Hepatocyte (in vitro differentiated cells): ENCODE data around the gene CRYZL1. TPM values are rescaled to one million over a fixed set of nuclear protein-coding genes. Genes with fewer than 3 reads are reported as not detected.

Source experiments
- DNase-seq: peaks from one replicate; pipeline ENCODE4 v3.0.0-alpha.2; 2016; ENCODE audit warnings: low spot score
- H2AFZ ChIP-seq: fragments of 200-600 bp; sonication (generic); 2 replicates; pipeline ENCODE4 v1.6.0; 2016; ENCODE audit warnings: antibody characterized with exemption, mild to moderate bottlenecking
- H3K27ac ChIP-seq: fragments of 200-600 bp; sonication (generic); 2 replicates; pipeline ENCODE4 v1.5.1; 2016; ENCODE audit warnings: mild to moderate bottlenecking
- H3K27me3 ChIP-seq: fragments of 200-600 bp; sonication (generic); 2 replicates; pipeline ENCODE4 v1.6.1; 2016
- H3K36me3 ChIP-seq: fragments of 200-600 bp; sonication (generic); replicated peaks from 2 replicates; pipeline ENCODE4 v1.5.1; 2016; ENCODE audit warnings: low read depth; ENCODE audit not compliant: insufficient read depth
- H3K4me1 ChIP-seq: fragments of 200-600 bp; sonication (generic); 2 replicates; pipeline ENCODE4 v1.5.1; 2016; ENCODE audit warnings: mild to moderate bottlenecking, moderate library complexity; ENCODE audit not compliant: insufficient read depth
- H3K4me2 ChIP-seq: fragments of 200-600 bp; sonication (generic); 2 replicates; pipeline ENCODE4 v1.6.0; 2016
- H3K4me3 ChIP-seq: fragments of 200-600 bp; sonication (generic); 2 replicates; pipeline ENCODE4 v1.5.1; 2016; ENCODE audit warnings: mild to moderate bottlenecking
- H3K79me2 ChIP-seq: fragments of 200-600 bp; sonication (generic); 2 replicates; pipeline ENCODE4 v1.6.0; 2017; ENCODE audit warnings: mild to moderate bottlenecking
- H3K9me2 ChIP-seq: fragments of 200-600 bp; sonication (generic); replicated peaks from 2 replicates; pipeline ENCODE4 v1.6.0; 2017; ENCODE audit warnings: mild to moderate bottlenecking; ENCODE audit not compliant: insufficient read depth
- H3K9me3 ChIP-seq: fragments of 200-600 bp; sonication (generic); 2 replicates; pipeline ENCODE4 v1.5.1; 2016; ENCODE audit warnings: low read depth, mild to moderate bottlenecking
- H4K20me1 ChIP-seq: fragments of 200-600 bp; sonication (generic); 2 replicates; pipeline ENCODE4 v1.6.0; 2016; ENCODE audit warnings: mild to moderate bottlenecking; ENCODE audit not compliant: insufficient read depth, poor library complexity, severe bottlenecking
- CTCF ChIP-seq: fragments of 200-600 bp; sonication (generic); IDR thresholded peaks from 2 replicates; pipeline ENCODE4 v1.5.1; 2016; ENCODE audit warnings: antibody characterized with exemption, mild to moderate bottlenecking; ENCODE audit not compliant: poor library complexity
- EZH2 ChIP-seq: fragments of 200-600 bp; sonication (generic); IDR thresholded peaks from 2 replicates; pipeline ENCODE4 v1.6.1; 2016; ENCODE audit warnings: antibody characterized with exemption, mild to moderate bottlenecking, borderline replicate concordance
- EZH2phosphoT487 ChIP-seq: fragments of 200-600 bp; sonication (generic); IDR thresholded peaks from one replicate; pipeline ENCODE4 v1.6.1; 2018; ENCODE audit warnings: antibody characterized with exemption, mild to moderate bottlenecking, low read depth, moderate library complexity; ENCODE audit not compliant: unreplicated experiment, severe bottlenecking
- WGBS: methylation state at CpG from one replicate; pipeline ENCODE4 v1.1.6; 2016; ENCODE audit warnings: low lambda C conversion rate; ENCODE audit errors: missing lambda C conversion rate; 5-methylcytosine and 5-hydroxymethylcytosine counted together
- polyA plus RNA-seq: library from polyadenylated mRNA; unstranded; fragments of >200 nt; fragmentation: Nextera tagmentation; extraction: Ambion mirVana; gene quantifications from 2 replicates; pipeline ENCODE4 v1.2.1, GENCODE V29; 2016
- total RNA-seq: library from RNA; depleted of rRNA; stranded (reverse); fragments of >200 nt; gene quantifications from 2 replicates; pipeline ENCODE4 v1.2.3, GENCODE V29; 2014

CRYZL1 gene
- total and polyA plus RNA-seq, 2 experiments from 2014 or later, result 29.7 to 41.5 TPM

DNA sequence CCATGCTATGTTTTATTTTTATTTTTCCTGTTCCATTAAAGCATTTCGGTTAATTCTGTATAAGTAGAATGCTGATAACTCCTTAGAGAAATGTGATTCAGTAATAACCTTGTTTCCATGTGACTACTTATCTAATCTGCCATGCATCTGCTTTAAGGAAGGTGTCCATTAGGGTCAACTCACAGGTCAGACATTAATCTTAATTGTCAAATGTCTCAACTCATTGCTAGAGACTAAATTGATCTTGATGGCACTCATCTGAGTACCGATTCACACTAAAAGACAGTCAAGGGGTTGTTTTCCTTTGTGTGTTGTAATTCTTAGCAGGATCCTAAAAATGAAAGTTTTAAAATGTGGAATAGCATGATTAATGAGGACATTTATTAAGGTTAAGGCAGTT is 42.5 kb upstream of the CRYZL1 start:
- Histone ChIP-seq H3K79me2 (peaks cover 84% of the 10 kb centered on the region), H3K27ac (peak overlapping the region; percentile 79), H3K4me1 (peaks cover 45% of the 10 kb centered on the region), H4K20me1 (peaks cover 10% of the 10 kb centered on the region), H3K9me2 (no peaks in the 10 kb centered on the region), H3K27me3 (no peaks in the 10 kb centered on the region), H3K9me3 (no peaks in the 10 kb centered on the region), H3K36me3 (no peaks in the 10 kb centered on the region), H3K4me3 (no peak overlapping the region), H2AFZ (no peak overlapping the region), H3K4me2 (peak overlapping the region; percentile 61)
- no peak for DNase-seq
- WGBS, result 49% methylated on average over 2 of the region's 2 CpGs
- TF ChIP-seq EZH2phosphoT487 (no peak), CTCF (no peak), EZH2 (no peak)

DNA sequence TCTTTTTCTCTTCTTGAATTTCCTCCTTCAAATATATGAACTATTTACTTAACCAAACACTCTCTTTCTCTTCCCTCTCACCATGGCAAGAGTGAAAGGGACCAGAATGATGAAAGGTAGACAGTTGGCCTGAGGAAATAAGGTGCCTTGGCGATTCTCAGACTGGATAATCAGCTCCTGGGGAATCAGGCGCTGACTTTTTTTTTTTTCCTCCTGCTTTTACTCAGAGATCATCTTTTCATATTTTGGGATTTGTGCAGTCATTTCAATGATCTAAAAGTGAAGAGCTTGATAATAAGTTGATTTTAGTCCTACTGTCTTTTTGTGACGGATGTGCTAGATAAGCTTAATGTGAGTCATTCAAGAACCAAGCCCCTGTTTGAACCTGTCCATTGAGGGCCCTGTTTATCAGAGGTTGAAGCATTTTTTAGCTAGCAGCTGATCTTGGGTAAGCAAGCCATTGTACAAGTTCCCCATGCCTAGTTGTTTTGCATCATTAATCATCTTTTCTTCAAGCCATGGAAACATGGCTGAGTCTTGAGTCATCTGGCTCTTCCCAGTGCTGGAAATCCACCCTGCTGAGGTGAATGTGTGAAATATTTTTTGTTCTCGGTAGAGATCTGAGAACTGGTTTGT is 41.6 kb upstream of the CRYZL1 start:
- H3K27me3 ChIP-seq, result no peaks in the 10 kb centered on the region
- H3K9me3 ChIP-seq, result no peaks in the 10 kb centered on the region
- peak overlapping the region; percentile 5 for H3K4me2 ChIP-seq
- H4K20me1 ChIP-seq, result peaks cover 4% of the 10 kb centered on the region
- H3K36me3 ChIP-seq, result no peaks in the 10 kb centered on the region
- peak; percentile 63 for DNase-seq
- TF ChIP-seq EZH2, result no peak
- TF ChIP-seq EZH2phosphoT487, result no peak
- TF ChIP-seq CTCF, result no peak
- no peak overlapping the region for H2AFZ ChIP-seq
- peaks cover 84% of the 10 kb centered on the region for H3K79me2 ChIP-seq
- peak overlapping the region; percentile 79 for H3K27ac ChIP-seq
- peaks cover 43% of the 10 kb centered on the region for H3K4me1 ChIP-seq
- H3K9me2 ChIP-seq, result no peaks in the 10 kb centered on the region
- H3K4me3 ChIP-seq, result no peak overlapping the region
- 47% methylated on average over 4 of the region's 4 CpGs for WGBS

DNA sequence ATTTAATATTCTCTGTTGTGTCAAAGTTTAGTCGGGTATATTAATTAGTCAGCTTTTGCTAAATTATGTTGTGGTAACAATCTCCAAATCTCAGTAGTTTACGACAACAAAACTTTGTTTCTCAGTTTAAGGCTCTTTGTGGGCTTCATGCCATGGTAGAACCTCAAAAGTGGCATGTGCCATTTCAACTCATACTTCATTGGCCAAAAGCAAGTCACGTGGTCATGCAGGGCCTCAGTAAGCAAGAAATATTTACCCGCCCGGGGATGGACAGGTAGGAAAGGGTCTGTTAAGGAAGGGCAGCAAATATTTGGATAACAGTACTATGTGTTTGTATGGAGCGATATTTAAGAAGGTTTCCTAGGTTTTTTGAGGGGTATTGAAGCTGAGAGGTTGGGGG is 39.3 kb upstream of the CRYZL1 start:
- peaks cover 84% of the 10 kb centered on the region for H3K79me2 ChIP-seq
- no peak overlapping the region for H2AFZ ChIP-seq
- WGBS, result 91% methylated on average over 6 of the region's 6 CpGs
- H3K27ac ChIP-seq, result no peak overlapping the region
- H3K4me2 ChIP-seq, result no peak overlapping the region
- no peak overlapping the region for H3K4me3 ChIP-seq
- H3K9me3 ChIP-seq, result no peaks in the 10 kb centered on the region
- H3K4me1 ChIP-seq, result peaks cover 25% of the 10 kb centered on the region
- no peak for TF ChIP-seq CTCF
- no peak for TF ChIP-seq EZH2
- no peak for TF ChIP-seq EZH2phosphoT487
- H4K20me1 ChIP-seq, result no peaks in the 10 kb centered on the region
- DNase-seq, result no peak
- H3K36me3 ChIP-seq, result no peaks in the 10 kb centered on the region
- H3K9me2 ChIP-seq, result no peaks in the 10 kb centered on the region
- no peaks in the 10 kb centered on the region for H3K27me3 ChIP-seq
